OCI-LY7 (cell line): Measurements from ENCODE around the gene SH3YL1.

Experiments
- CTCF ChIP-seq: fragments of 200-600 bp; sonication (generic); conservative IDR thresholded peaks from 2 replicates; pipeline ENCODE4 v1.5.1; 2014; ENCODE audit warnings: mild to moderate bottlenecking, antibody characterized with exemption, low read length, moderate library complexity, mixed read lengths
- EZH2phosphoT487 ChIP-seq: fragments of 200-600 bp; sonication (generic); IDR thresholded peaks from 2 replicates; pipeline ENCODE4 v1.6.1; 2018; ENCODE audit warnings: low read depth, borderline replicate concordance, mild to moderate bottlenecking, mixed run types, antibody characterized with exemption, low read length, moderate library complexity, mixed read lengths

GRCh38 chr2:185221-185620 is 78.6 kb downstream of the SH3YL1 start:
- TF ChIP-seq CTCF: no peak
- TF ChIP-seq EZH2phosphoT487: no peak
